GM12878 (cell line): Measurements from ENCODE around the gene EHMT2. TPM values are rescaled to one million over a fixed set of nuclear protein-coding genes. Genes with fewer than 3 reads are reported as not detected.

ENCODE experiments used
- ATAC-seq: fragments of 200-7000 bp; cut with Tn5 transposase; 3 replicates; pipeline ENCODE4 v1.9.1; 2020; ENCODE audit warnings: mild to moderate bottlenecking, moderate library complexity
- BruUV-seq: library from RNA; stranded (reverse); fragments of 400-500 nt; replicated peaks from 2 replicates; lab custom pipeline; 2021; lab: Mats Ljungman, UMichigan
- CTCF ChIA-PET: fragments of 300-600 bp; sonication (Branson Sonifier 250); formaldehyde crosslinking; extraction: SDS; loops from one replicate; lab custom pipeline; 2021; ENCODE audit warnings: inconsistent platforms; lab: Yijun Ruan, JAX
- POLR2A ChIA-PET: fragments of 350-600 bp; formaldehyde crosslinking; extraction: SDS; loops from one replicate; lab custom pipeline; 2021; ENCODE audit warnings: inconsistent platforms; lab: Charles Lee
- RAD21 ChIA-PET: fragments of 300-600 bp; sonication (Branson Sonifier 250); formaldehyde crosslinking; loops from one replicate; lab custom pipeline; 2023; ENCODE audit warnings: antibody characterized with exemption; ENCODE audit not compliant: unreplicated experiment; lab: Charles Lee
- SMC1A ChIA-PET: fragments of 300-600 bp; sonication (Branson Sonifier 250); formaldehyde crosslinking; loops from one replicate; lab custom pipeline; 2023; ENCODE audit not compliant: unreplicated experiment, uncharacterized antibody; lab: Charles Lee
- DNase-seq: peaks from one replicate; pipeline ENCODE4 v3.0.0-alpha.2; 2011; ENCODE audit warnings: low read depth, low spot score
- FAIRE-seq: peaks from 3 replicates; lab custom pipeline; 2011; peaks lifted over from hg19 to GRCh38; lab: Jason Lieb, UNC
- H2AFZ ChIP-seq: 2 replicates; pipeline ENCODE4 v1.6.0; 2011; ENCODE audit warnings: low read depth, low read length, control low read depth; ENCODE audit not compliant: control insufficient read depth
- H3K27ac ChIP-seq: 2 replicates; pipeline ENCODE4 v1.5.1; 2011; ENCODE audit warnings: control low read depth; ENCODE audit not compliant: control insufficient read depth, insufficient read depth
- H3K27me3 ChIP-seq, 2 experiments: replicated peaks in 1 of 2; 2 replicates each; pipeline versions ENCODE4 v1.6.0 to v1.6.1; 2011; ENCODE audit warnings: low read length in 1 of 2; ENCODE audit not compliant: control insufficient read depth in 2 of 2, insufficient read depth in 2 of 2
- H3K36me3 ChIP-seq, 2 experiments: 2 replicates each; pipeline ENCODE4 v1.5.1; 2011; ENCODE audit warnings: low read length in 1 of 2; ENCODE audit not compliant: control insufficient read depth in 2 of 2, insufficient read depth in 2 of 2
- H3K4me1 ChIP-seq: 2 replicates; pipeline ENCODE4 v1.6.1; 2011; ENCODE audit warnings: mild to moderate bottlenecking, low read length, moderate library complexity, mixed read lengths; ENCODE audit not compliant: control insufficient read depth, insufficient read depth
- H3K4me2 ChIP-seq: 2 replicates; pipeline ENCODE4 v1.6.0; 2011; ENCODE audit warnings: control low read depth; ENCODE audit not compliant: control insufficient read depth, insufficient read depth
- H3K4me3 ChIP-seq: fragments of 200-600 bp; sonication (generic); 2 replicates; pipeline ENCODE4 v1.5.1; 2016
- H3K79me2 ChIP-seq: 2 replicates; pipeline ENCODE4 v1.6.0; 2011; ENCODE audit warnings: low read length; ENCODE audit not compliant: control insufficient read depth, insufficient read depth
- H3K9ac ChIP-seq: 2 replicates; pipeline ENCODE4 v1.8.0; 2011; ENCODE audit warnings: low read length, control low read depth, mixed read lengths; ENCODE audit not compliant: control insufficient read depth, insufficient read depth
- H3K9me3 ChIP-seq: replicated peaks from 3 replicates; pipeline ENCODE4 v1.5.1; 2011; ENCODE audit warnings: mild to moderate bottlenecking, low read length; ENCODE audit not compliant: control insufficient read depth, insufficient read depth
- H4K20me1 ChIP-seq: 2 replicates; pipeline ENCODE4 v1.6.0; 2011; ENCODE audit not compliant: control insufficient read depth, insufficient read depth
- BCL3 ChIP-seq: IDR thresholded peaks from 2 replicates; pipeline ENCODE4 v1.6.1; 2011; ENCODE audit warnings: borderline replicate concordance, low read depth, mild to moderate bottlenecking, moderate library complexity, low read length; ENCODE audit not compliant: insufficient read depth, poor library complexity, severe bottlenecking
- BMI1 ChIP-seq: fragments of 450-650 bp; IDR thresholded peaks from 2 replicates; pipeline ENCODE4 v1.6.1; 2016; ENCODE audit warnings: mild to moderate bottlenecking, moderate library complexity, borderline replicate concordance
- CHD2 ChIP-seq: IDR thresholded peaks from 2 replicates; pipeline ENCODE4 v1.6.1; 2011; ENCODE audit warnings: low read depth, low read length, improper control_type of control experiment, borderline replicate concordance
- CREM ChIP-seq: IDR thresholded peaks from 2 replicates; pipeline ENCODE4 v1.6.1; 2014; ENCODE audit warnings: antibody characterized with exemption, low read depth
- E2F8 ChIP-seq: fragments of 450-650 bp; IDR thresholded peaks from 2 replicates; pipeline ENCODE4 v1.6.1; 2018; ENCODE audit warnings: mild to moderate bottlenecking, low read depth, moderate library complexity; ENCODE audit not compliant: partially characterized antibody
- EP300 ChIP-seq, 2 experiments: fragments of 150-350 bp in 1 of 2; IDR thresholded peaks; 2 replicates each; pipeline ENCODE4 v1.6.1; 2011 to 2012; ENCODE audit warnings: low read depth in 2 of 2, low read length in 2 of 2, borderline replicate concordance in 1 of 2, improper control_type of control experiment in 1 of 2, inconsistent platforms in 1 of 2; ENCODE audit not compliant: control insufficient read depth in 1 of 2
- ESRRA ChIP-seq: IDR thresholded peaks from 2 replicates; pipeline ENCODE4 v1.6.1; 2012; ENCODE audit warnings: mild to moderate bottlenecking, low read length, improper control_type of control experiment
- EZH2 ChIP-seq: IDR thresholded peaks from 2 replicates; pipeline ENCODE4 v1.6.1; 2012; ENCODE audit warnings: low read depth, mild to moderate bottlenecking, control low read depth, inconsistent platforms, low read length, borderline replicate concordance; ENCODE audit not compliant: control insufficient read depth
- NFIC ChIP-seq: IDR thresholded peaks from 2 replicates; pipeline ENCODE4 v1.6.1; 2012; ENCODE audit warnings: low read depth, mild to moderate bottlenecking, inconsistent platforms, low read length, moderate library complexity
- PML ChIP-seq: IDR thresholded peaks from 2 replicates; pipeline ENCODE4 v1.6.1; 2012; ENCODE audit warnings: low read length, inconsistent platforms
- RUNX3 ChIP-seq: IDR thresholded peaks from 2 replicates; pipeline ENCODE4 v1.6.1; 2012; ENCODE audit warnings: low read length, inconsistent platforms
- SMAD5 ChIP-seq: IDR thresholded peaks from 2 replicates; pipeline ENCODE4 v1.6.1; 2016; ENCODE audit warnings: antibody characterized with exemption, low read depth
- SREBF1 ChIP-seq: IDR thresholded peaks from 2 replicates; pipeline ENCODE4 v1.6.1; 2012; ENCODE audit warnings: mild to moderate bottlenecking, low read length
- SUPT20H ChIP-seq: IDR thresholded peaks from 2 replicates; pipeline ENCODE4 v1.6.1; 2011; ENCODE audit warnings: low read depth, mild to moderate bottlenecking, low read length, moderate library complexity, borderline replicate concordance; ENCODE audit not compliant: control insufficient read depth
- TCF3 ChIP-seq: IDR thresholded peaks from 2 replicates; pipeline ENCODE4 v1.6.1; 2012; ENCODE audit warnings: low read depth, mild to moderate bottlenecking, low read length, borderline replicate concordance; ENCODE audit not compliant: insufficient read depth
- ZBTB11 ChIP-seq: fragments of 450-650 bp; formaldehyde crosslinking; IDR thresholded peaks from 2 replicates; pipeline ENCODE4 v1.5.0; 2022; ENCODE audit warnings: mild to moderate bottlenecking, missing genetic modification characterization
- WGBS: methylation state at CpG from one replicate; pipeline ENCODE4 v1.1.6; 2016; ENCODE audit warnings: low lambda C conversion rate; ENCODE audit not compliant: insufficient replicate concordance, insufficient coverage; ENCODE audit errors: missing lambda C conversion rate; 5-methylcytosine and 5-hydroxymethylcytosine counted together
- in situ Hi-C: fragments of 300-500 bp; cut with MboI; formaldehyde crosslinking; loops from 9 replicates; pipeline ENCODE4 v1.14.3; 2018; ENCODE audit warnings: mixed read lengths
- intact Hi-C: fragments of 100-400 bp; cut with micrococcal nuclease; formaldehyde crosslinking; loops from one replicate; pipeline ENCODE4 v1.14.2; 2022; ENCODE audit not compliant: unreplicated experiment
- polyA plus RNA-seq, 11 experiments: library from polyadenylated mRNA; depleted of rRNA in 4 of 11; unstranded in 6 of 11; stranded (reverse) in 5 of 11; fragments of >200 nt; fragmentation: Nextera tagmentation in 4 of 11; fragmentation: Illumina TruSeq in 1 of 11; extraction: Ambion mirVana in 4 of 11; extraction: Trizol in 1 of 11; gene quantifications; 1 replicate in 1 of 11; 2 replicates in 10 of 11; pipeline versions ENCODE4 v1.2.1 to v1.2.3, GENCODE V29; 2011 to 2016; ENCODE audit warnings: inconsistent platforms in 2 of 11, missing spikeins in 2 of 11, low read depth in 1 of 11
- total RNA-seq, 4 experiments: library from RNA; depleted of rRNA in 3 of 4; stranded (reverse); fragments of >200 nt in 3 of 4; fragmentation: Illumina TruSeq in 1 of 4; extraction: Trizol in 1 of 4; gene quantifications; 2 replicates each; pipeline versions ENCODE4 v1.2.1 to v1.2.3, GENCODE V29; 2013 to 2021

The EHMT2 gene
- total and polyA plus RNA-seq, 10 of the 15 experiments (the other 5 are each of a cell fraction or from before 2014, with no cell fraction given), result 1.7 to 53.2 (median 36.3) TPM

- in situ Hi-C loops, result no loop called here
- no TSS peak for BruUV-seq
- no peak overlapping the region for H2AFZ ChIP-seq
- H3K27me3 ChIP-seq, result no peaks in the 10 kb centered on the region
- no peaks in the 10 kb centered on the region; the same call in 1 of the 2 replicates for H3K4me1 ChIP-seq
- FAIRE-seq (no peak), DNase-seq (no peak), ATAC-seq (no peak)
- TF ChIP-seq CHD2 (no peak), ZBTB11 (CRISPR knock-in tag) (no peak), EZH2 (no peak), BCL3 (no peak), ESRRA (no peak), NFIC (no peak), TCF3 (no peak), EP300 (IDR thresholded peaks at IDR 0.05; ENCODE audit: borderline replicate concordance in 1 of 2, control insufficient read depth in 1 of 2, low read depth in 2 of 2, low read length in 2 of 2) (no peak), E2F8 (no peak), CREM (no peak), PML (no peak), SMAD5 (no peak), BMI1 (no peak), SUPT20H (no peak), RUNX3 (no peak), SREBF1 (no peak)
- H3K79me2 ChIP-seq, result no peaks in the 10 kb centered on the region
- POLR2A ChIA-PET, result no interaction called here
- RAD21 ChIA-PET, result interaction anchor here (0.6 kb wide), 1 partner anchor 317 kb away, joined by 7 read pairs; no protein-coding TSS in a partner anchor
- SMC1A ChIA-PET, result no interaction called here
- H3K27ac ChIP-seq, result no peak overlapping the region
- H4K20me1 ChIP-seq, result no peaks in the 10 kb centered on the region
- H3K4me3 ChIP-seq, result no peak overlapping the region
- CTCF ChIA-PET, result interaction anchor here (1.6 kb wide), 1 partner anchor 77 kb away, joined by 3 read pairs; the partner anchor contains the start of gene CFB
- no peaks in the 10 kb centered on the region for H3K36me3 ChIP-seq
- intact Hi-C loops, result no loop called here
- 71% methylated on average over 8 of the region's 8 CpGs for WGBS
- H3K4me2 ChIP-seq, result no peak overlapping the region
- no peaks in the 10 kb centered on the region for H3K9me3 ChIP-seq
- no peak overlapping the region for H3K9ac ChIP-seq
These were observed 28.2 kb downstream of the EHMT2 start for GRCh38 chr6:31869343-31869742.
